Activated T-cell treated with anti-CD3 and anti-CD28 coated beads, Interleukin-2, amount 50 U/mL, for 48 hours (primary cell): ENCODE measurements around the gene MYO9B.

Experiments used
- DNase-seq, 2 experiments: peaks; one replicate each; pipeline ENCODE4 v3.0.0-alpha.2; 2020

The MYO9B gene

DNA sequence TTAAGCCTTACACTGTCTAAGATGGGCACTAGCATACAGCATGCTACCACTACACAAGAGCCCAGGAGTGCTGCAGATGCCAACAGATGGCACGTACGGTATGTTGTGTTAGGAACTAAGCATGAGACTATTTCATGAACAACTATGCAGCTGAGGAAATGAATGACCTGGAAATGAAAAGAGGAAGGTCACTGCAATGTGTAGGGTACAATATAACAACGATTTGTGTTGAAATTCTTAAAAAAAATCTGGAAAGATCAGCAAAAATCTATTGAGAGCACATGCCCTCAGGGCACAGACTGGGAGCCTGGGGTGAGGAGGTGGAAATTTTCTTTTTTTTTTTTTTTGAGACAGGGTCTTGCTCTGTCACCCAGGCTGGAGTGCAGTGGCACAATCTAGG, 14.8 kb upstream of the MYO9B start:
- no peak for DNase-seq

DNA sequence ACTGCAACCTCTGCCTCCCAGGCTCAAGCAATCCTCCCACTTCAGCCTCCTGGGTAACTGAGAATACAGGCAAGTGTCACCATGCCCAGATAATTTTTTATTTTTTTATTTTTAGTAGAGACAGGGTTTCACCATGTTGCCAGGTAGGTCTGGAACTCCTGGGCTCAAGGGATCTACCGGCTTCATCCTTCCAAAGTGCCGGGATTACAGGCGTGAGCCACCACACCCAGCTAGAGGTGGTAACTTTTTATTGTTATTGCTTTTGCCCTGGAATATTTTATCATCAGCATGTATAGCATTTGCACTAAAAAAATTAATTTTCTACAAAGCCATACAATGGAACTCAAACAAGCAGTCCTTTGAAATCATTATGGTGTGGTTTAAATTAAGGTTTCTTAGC, 14.4 kb upstream of the MYO9B start:
- no peak for DNase-seq

DNA sequence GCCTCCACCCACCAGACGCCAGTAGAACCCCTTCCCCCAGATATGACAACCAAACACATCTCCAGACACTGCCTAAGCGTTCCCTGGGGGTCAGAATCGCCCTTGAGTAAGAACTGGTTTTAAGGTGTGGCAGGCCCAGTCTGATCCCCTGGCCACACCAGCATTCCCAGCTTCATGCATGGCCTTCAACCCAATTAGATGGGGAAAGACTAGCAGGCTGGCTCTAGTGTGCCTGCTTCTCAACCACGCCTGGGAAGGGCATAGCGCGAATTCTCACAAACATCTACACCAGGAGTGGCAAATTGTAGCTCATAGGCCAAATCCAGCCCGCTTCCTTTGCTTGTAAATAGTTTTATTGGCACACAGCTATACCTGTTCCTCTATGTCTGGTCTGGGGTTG, 13.9 kb upstream of the MYO9B start:
- DNase-seq = no peak

DNA sequence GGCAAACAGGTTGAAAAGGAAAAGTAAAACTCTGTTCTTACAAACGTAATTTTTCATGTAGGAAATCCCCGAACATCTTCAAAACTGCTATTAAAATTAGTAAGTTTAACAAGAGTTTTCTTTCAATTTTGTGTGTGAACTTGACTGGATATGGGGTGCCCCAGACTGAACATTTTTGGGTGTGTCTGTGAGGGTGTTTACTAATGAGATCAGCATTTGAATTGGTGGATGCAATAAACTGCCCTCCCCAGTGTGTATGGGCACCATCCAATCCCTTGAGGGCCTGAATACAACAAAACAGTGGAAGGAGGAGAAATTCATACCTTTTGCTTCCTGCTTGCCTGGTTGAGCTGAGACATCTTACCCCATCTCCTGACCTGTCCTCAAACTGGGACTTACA, 12.1 kb upstream of the MYO9B start:
- DNase-seq = no peak

DNA sequence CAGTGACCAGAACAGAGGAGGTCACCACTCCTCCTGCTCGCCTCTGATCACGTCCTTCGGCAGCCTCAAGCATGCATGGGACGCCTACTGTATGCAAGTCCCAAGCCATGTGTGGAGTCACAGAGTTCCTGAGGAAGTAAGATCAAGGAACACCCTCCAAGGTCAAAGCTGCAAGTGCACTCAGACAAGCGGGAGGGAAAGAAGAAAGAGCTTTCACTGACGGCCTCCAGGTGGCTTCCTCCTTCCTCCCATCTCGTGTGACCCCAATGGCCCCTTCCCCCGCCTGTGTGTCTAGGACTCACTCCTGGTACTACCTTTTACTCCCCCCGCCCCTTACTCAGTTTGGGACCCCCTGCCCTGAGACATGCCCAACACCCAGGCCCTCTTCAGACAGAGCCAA, 6.4 kb upstream of the MYO9B start:
- no peak for DNase-seq

DNA sequence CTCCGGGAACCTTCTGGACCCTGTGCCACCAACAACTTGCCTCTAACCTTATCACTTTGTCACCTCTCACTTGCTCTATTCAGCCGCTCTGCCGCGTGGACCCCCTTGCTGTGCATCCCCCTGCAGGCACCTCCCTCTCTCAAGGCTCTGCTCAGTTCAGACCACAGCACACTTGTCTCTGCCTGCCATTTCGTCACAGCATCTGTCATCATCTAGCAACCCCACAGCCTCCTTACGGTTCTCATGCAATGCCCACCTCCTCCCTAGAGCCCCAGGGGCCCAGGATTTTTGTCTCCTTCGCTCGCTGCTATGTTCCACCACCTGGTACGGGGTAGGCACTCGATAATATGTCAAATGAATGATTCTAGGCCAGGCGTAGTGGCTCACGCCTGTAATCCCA, 5.2 kb upstream of the MYO9B start:
- no peak for DNase-seq

DNA sequence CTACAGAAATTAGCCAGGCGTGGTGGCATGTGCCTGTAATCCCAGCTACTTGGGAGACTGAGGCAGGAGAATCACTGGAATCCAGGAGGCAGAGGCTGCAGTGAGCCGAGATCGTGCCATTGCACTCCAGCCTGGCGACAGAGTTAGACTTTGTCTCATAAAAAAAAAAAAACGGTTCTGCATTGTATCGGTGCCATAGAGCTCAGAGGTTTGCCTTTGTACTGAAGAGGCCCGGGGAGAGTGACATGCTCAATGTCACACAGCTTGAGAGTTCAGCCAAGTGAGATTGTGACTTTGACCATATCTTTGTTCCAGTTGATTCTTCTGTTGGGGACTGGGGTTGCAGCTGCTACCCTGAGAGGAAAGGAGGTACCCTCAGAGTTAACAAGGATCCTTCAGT, 4.7 kb upstream of the MYO9B start:
- no peak for DNase-seq

DNA sequence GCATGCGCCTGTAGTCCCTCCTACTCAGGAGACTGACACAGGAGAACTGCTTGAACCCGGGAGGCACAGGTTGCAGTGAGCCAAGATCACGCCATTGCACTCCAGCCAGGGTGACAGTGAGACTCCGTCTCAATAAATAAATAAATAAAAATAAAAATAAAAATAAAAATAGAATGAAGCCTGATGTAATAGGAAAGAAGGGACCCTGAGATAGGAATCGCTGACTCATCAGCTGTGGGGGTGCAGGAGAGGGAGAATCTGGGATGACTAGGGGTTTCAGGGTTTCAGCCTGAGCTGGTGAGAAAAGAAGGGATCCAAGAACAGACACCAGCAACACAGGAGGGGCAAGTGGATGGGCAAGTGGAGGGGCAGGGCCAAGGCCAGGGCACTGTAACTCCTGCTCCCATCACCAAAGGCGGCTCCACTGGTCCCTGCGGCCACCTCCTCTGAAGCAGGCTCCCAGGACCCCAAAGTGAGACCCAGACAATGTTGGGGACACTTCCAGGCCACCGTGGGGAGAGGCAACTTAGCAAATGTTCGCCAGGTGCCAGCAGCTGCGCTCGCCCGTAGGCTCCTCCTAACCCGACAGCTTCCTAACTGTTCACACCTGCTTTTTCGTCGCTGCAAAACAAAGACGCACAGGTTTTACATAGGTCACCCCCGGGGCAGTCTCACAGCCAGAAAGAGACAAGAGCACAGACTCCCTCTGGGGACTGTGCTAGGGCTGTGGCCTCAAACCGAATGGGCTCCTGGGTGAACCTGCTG, 1.5 kb upstream of the MYO9B start:
- DNase-seq = no peak

DNA sequence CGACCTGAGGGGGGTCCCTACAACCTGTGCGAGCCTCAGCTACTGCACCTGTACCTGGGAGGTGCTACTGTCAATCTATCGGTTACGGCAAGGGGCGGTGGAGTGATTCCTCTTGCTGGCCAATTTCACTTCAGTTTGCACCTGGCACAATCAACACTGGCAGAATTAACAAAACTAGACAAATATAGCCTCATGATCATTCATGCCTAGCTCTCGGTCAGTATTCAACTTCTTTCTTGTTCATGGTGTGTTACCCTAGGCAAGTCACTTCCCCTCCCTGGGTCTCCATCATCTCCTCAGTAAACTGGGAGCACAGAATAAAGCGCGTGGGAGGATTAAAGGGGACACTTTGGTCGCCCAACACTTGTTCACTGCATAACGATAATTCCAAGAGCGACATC, 943 bp upstream of the MYO9B start:
- DNase-seq = peak in 1 of 2 experiments; percentile 29

DNA sequence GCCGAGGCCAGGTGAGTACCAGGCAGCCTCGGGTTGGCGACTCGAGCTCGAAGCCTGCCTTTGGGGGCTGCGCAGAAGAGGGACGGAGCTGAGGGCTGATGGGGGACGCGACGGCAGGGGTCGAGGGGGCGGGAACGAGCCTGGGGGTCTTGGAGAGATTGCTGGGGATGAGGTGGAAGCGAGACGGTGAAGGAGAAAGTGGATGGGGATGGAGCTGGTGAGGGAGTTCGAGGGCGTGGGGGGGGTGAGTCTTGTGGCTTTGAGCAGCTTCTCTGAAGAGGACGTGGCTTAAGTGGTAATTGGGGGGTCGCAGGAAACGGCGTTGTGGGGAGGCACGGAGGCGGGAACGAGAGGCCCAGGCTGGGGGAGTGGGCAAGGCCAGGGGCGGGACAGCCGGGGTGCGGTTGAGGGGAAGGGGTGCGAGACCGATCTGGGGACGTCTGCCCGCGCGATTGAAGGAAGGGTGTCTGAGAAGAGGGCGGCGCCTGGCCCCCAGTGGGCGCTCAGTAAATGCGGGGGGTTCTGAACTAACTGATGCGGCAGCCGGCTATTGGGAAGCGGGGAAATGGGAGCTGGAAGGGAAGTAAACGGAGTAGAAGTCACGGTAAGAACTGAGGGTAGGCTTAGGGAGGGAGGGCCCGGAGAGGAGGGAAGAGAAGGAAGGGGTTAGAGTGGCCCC, 426 bp downstream of the MYO9B start:
- peak; percentile 67 to 69 for DNase-seq

DNA sequence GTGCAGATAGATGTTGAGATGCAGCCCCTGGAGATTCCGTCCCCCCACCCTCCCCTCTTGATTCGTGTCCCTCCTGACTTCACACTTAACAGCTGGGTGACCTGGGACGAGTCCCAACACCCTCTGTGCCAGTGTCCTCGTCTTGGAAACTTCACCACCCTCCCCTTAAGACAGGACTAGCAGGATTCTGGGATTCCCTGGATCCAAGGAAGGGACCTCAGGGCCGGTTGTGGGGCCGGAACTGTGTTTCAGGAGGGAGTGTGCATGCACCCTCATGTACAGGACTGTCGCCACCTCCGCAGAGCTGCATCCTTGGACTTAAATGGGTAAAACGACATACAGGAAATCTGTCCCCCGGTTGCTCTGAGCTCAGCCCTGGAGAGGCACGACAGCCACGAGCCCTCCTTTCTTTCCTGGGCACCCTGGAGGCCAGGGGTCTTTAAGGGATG, 990 bp downstream of the MYO9B start:
- DNase-seq = peak; percentile 51 to 52

DNA sequence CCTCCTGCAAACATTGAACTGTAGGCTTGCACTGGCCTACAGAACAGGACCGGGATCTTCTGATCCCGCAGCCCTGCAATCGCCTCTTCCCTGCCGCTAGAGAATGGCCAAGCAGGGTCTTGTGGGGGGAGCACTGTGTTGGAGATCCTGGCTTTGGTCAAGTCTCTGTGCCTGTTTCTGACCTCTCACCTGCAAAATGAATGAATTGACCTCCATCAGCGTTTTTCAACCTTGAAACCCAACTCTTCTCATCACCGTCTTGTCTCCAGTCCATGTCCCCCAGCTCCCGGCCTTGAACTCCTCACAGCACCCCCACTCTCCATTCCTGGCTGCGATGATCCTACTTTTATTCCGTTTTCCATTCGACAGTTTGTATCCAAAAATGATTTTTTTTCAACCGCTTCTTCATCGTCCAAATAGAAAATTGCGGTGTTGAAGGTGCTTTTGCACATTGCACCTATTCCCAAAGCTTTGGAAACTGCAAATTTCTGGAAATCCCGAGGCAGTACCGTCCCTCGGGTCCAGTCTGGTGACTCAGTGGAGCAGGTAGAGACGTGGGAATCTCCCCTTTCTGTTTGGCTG, 2.0 kb downstream of the MYO9B start:
- no peak for DNase-seq

DNA sequence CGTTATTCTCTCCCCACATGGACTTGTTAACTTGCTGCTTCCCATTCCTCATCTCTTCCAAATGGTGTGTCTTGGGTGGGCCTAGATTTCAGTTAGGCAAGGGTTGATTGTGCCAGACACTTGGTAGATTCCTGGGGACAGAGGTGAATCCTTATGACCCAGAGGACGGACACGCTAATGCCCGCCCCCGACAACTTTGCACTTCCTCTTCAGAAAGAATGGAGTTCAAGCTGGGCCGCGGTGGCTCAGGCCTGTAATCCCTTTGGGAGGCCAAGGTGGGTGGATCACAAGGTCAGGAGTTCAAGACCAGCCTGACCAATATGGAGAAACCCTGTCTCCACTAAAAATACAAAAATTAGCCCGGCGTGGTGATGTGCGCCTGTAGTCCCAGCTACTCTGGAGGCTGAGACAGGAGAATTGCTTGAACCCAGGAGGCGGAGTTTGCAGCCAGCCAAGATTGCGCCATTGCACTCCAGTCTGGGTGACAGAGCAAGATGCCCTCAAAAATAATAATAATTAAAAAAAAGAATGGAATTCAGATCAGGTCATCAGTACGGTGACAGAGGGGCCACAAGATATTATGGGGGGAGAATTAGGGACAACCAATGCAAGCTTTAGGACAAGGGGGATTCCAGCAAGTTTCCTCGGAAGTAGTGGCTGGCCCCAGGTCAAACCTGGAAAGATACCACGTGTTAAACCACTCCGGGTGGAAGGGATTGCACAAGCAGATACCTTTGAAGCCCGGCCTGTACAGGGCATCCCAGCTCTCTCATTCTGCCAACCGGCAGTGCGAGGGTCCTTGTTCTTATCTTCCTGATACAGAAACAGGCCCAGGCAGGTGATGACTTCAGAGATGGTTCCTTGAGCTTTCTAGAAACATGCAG, 2.7 kb downstream of the MYO9B start:
- no peak for DNase-seq

DNA sequence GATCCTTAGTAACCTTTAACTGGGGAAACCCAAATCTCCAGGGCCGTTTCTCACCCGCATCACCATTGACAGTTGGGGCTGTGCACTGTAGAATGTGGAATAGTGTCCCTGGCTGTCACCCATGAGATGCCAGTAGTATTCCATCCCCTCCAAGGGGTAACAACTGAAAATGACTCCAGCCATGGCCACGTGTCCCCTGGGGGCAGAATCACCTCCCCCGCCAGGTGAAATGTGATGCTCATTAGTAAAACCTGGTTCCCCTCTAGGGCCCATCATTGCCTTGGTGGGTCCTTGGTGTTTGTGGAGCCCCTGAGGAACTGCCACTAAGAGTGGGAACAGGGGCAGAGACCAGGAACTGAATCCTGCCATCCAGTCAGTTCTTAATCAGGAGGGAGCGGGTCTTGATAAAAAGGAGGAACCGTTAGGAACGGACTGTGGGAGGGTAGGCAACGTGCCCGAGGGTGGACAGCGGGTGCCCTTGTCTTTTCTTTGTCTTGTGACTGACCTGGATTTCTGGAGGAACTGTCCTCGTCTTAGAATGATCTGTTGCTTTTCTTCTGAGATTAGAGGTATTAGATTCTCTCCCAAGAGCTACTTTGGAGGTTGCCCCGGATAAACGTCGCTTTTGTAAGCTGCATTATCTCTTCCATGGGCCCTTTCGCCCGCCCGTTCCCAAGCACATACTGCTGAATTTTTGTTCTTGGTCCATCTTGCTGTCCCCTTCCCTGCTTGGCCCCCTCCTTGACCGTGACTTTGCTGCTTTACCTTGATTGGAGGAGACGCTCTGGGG, 3.5 kb downstream of the MYO9B start:
- peak in 1 of 2 experiments; percentile 25 for DNase-seq

DNA sequence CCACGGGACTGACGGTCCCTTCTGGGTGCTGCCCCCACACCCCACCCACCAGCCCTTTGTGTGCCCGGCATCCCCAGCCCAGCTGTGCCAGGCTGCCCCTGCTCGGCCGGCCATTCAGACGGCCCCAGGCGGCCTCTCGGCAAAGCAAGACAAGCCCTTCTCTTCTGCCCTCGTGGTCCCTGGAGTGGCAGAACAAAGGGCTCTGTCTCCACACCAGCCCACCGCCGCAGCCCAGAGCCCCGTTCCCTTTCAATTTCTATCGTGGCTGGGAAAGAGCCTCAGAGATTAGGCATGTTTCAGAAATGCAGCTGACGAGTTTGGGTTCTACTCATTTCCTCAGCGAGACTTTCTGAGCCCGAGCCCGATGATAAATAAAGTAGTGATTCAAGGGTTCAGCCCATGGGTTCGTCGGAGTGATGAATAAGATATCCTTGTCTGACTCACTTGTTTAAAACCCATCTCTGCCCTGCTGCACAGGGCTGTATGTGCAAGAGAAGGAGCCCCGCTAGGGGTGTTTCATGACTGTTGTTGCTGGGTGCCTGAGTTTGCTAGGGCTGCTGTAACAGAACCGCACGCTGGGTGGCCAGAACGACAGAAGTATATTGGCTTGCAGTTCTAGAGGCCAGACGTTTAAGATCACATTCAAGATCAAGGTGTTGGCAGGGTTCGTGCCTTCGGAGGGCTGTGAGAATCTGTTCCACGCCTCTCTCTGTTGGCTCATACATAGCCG, 4.3 kb downstream of the MYO9B start:
- DNase-seq = peak; percentile 82 to 85

DNA sequence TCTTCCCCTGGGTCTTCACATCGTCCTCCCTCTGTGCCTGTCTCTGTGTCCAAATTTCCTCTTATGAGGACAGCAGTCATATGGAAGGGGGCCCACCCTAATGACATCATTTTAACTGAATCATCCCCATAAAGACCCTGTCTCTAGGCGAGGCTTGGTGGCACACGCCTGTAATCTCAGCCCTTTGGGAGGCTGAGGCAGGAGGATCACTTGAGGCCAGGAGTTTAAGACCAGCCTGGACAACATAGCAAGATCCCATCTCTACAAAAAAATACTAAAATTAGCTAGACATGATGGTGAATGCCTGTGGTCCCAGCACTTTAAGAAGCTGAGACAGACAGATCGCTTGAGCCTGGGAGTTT, 4.8 kb downstream of the MYO9B start:
- no peak for DNase-seq

DNA sequence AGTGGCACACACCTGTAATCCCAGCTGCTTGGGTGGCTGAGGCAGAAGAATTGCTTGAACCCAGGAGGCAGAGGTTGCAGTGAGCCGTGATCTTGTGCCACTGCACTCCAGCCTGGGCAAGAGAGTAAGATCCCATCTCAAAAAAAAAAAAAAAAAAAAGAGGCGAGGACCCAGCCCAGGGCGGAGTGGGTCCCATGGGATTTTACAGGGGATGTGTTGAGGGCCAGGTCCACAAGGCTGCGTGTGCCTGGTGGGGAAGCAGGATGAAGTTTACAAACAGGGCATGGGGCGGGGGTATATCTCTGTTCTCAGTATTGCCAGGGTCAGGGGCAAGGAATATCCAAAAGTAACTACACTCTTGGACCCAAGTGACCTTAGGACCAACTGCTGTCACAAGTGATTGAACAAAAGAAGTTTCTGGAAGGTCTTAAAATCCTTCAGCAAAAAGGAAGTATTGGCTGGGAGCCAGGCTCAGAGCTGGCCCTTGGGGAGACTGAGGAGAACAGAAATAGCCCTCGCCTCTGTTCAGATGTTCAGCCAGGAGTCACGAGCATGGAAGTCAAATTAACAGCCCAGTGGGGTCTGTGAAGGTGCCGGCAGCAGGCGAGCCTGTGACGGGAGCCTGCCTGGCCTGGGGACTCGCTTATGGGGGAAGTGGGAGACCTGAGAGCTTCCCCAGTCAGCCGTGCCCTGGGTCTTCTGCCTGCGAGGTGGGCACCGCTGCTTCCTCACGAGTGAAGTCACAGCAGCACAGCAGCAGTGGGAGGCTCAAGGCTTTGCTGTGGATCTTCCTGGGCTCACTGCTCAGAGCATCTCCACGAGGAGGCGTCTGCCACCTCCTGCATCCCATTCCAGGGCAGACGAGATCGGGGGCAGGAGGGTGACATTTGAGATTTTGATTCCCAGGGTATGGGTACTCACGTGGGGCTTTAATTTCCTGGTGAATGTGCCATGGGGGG, 6.4 kb downstream of the MYO9B start:
- DNase-seq = no peak

DNA sequence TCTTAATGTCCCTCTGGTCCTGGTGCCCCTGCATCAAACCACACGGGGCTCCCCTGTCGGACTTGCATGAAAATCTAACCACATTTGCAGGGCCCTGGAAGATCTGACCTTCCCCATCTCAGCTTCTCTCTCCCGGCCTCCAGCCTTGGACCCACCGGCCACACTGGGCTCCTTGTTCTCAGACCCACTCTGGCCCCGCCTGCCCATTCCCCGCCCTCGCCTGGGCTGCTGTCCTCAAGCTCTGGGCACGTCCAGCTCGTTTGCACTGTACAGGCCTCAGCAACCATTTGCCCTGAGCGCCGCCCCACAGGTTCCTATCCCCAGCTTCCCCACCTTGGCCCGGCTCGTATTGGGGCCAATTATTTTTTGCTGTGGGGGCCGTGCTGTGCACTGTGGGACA, 10.5 kb downstream of the MYO9B start:
- DNase-seq = no peak

DNA sequence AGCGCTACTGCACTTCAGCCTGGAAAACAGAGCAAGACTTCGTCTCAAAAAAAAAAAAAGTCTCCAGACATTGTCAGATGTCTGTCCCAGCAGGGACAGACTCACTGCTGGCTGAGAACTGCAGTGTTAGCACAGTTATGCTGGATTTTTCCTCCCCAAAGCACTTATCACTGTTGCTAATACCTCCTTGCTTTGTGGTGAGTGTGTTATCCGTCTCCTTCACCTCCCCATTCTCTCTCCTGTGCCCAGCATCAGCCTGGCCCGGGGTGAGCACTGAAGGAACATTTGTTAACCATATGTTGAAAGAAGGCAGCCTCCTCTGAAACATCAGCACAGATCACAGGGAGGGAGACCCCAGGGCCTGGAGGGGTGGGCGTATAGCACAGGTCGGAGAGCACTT, 11.3 kb downstream of the MYO9B start:
- no peak for DNase-seq

DNA sequence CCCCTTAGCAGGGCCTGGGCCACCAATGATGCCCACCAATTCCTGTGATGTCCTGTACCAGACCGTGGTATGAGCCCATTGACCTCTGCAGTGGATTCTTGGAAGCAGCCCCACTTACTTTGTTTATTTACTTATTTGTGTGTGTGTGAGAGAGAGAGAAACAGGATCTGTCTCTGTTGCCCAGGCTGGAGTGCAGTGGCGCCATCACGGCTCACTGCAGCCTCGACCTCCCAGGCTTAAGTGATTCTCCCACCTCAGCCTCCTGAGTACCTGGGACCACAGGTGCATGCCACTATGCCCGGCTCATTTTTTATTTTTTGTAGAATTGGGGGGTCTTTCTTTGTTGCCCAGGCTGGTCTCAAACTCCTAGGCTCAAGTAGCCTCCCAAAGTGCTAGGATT, 13.0 kb downstream of the MYO9B start:
- DNase-seq = no peak

DNA sequence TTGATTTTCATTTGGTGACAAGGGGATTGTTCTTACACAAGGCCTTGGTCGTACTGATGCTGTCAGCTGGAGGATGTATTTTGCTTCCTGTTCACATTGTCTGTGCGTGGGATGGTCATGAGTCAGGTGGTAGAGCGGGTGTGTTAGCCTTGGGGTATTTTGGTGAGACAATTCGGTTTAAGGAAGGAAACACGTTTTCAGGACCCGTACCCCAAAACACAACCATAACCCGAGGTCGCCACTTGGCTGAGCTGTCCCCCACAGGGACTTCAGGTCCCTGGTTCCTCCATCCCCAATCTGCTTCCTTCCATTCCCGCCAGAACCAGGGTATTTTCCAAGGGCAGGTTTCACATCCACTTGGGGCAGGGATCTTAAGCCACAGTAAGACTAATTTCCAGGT, 15.0 kb downstream of the MYO9B start:
- peak; percentile 47 to 59 for DNase-seq
